Sciatic nerve (tissue), 2 donors: ENCODE data around the gene ENOX2. TPM values are rescaled to one million over a fixed set of nuclear protein-coding genes. Genes with fewer than 3 reads are reported as not detected.
"Not testable (repeated sequence)": the region's sequence is repeated elsewhere in the genome, so short reads cannot be mapped to it uniquely, and the experiment has no call there.

Source experiments
- ATAC-seq: fragments of 200-7000 bp; cut with Tn5 transposase; one replicate; pipeline ENCODE4 v1.9.1; 2020; ENCODE audit warnings: mild to moderate bottlenecking, moderate library complexity
- DNase-seq: peaks from one replicate; pipeline ENCODE4 v3.0.0-alpha.2; 2020; ENCODE audit warnings: low spot score
- intact Hi-C: fragments of 100-400 bp; cut with DNase I; formaldehyde crosslinking; loops from one replicate; pipeline ENCODE4 v1.14.2; 2022
- total RNA-seq: library from RNA; stranded (reverse); fragmentation: NEBNext Ultra II Directional; extraction: Animal tissue kit (Norgen Biotek cat#: 25700); gene quantifications from one replicate; pipeline ENCODE4 v1.2.1, GENCODE V29; 2021
- donor health status: DM: no; HTN: no; CAD: no.
- donor health status: DM: no; HTN: no; CAD: no.

The ENOX2 gene
- total RNA-seq, 1 donor from 2014 or later: 16.1 TPM

DNA sequence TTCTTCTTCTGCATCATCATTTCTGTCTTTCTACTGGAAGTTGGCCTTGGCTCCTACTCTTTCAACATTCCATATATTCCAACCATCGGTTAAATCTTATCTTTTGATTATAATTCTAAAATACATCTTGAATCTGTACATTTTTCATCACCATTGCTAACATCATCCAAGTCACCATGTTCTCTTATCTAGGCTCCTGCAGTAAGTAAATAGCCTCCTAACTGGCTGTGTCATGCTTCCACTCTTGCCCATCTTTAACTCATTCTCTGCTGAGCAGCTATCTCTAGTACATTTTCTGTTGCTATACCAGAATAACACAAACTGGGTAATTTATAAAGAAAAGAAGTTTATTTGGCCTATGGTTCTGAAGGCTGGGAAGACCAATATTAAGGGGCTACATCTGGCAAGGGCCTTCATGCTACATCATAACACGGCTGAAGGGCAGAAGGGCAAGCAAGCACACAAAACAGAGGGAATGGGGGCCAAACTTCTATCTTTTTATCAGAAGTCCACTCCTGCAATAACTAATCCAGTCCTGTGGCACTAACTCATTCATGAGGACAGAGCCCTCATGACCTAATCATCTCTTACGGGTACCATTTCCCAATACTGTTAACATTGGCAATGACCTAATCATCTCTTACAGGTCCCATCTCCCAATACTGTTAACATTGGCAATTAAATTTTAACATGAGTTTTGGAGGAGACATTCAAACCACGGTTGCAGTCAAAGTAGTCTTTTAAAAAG is 72.2 kb downstream of the ENOX2 start:
- intact Hi-C loops: no loop called here
- no peak for DNase-seq
- no peak for ATAC-seq

GRCh38 chrX:130829526-130830515 is 73.2 kb downstream of the ENOX2 start:
- DNase-seq: no peak
- peak; percentile 52 for ATAC-seq
- intact Hi-C loops: no loop called here

- ATAC-seq: no peak
- DNase-seq: no peak
- intact Hi-C loops: no loop called here
Measured at GRCh38 chrX:130828641-130829040, 74.4 kb downstream of the ENOX2 start.

DNA sequence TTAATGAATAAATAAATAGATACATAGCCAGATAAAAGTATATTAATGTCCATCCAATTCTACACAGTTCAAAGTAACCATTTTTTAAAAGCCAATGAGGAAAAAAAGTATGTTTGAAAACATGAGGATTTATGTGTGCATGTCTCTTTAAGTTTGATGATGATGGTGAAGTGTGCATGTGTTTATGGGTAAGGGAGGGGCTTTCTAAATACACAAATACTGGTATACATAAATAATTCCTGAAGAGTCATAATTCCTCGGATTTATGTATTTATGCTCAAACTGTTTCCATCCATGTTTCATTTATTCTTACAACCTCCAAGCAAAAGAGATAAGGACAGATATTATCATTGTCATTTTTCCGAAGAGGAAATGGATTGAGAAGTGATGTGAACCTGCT is 75.4 kb downstream of the ENOX2 start:
- intact Hi-C loops: no loop called here
- ATAC-seq: no peak
- no peak for DNase-seq

- no peak for ATAC-seq
- intact Hi-C loops: no loop called here
- DNase-seq: no peak
Measured at GRCh38 chrX:130826249-130826648, 76.8 kb downstream of the ENOX2 start.

DNA sequence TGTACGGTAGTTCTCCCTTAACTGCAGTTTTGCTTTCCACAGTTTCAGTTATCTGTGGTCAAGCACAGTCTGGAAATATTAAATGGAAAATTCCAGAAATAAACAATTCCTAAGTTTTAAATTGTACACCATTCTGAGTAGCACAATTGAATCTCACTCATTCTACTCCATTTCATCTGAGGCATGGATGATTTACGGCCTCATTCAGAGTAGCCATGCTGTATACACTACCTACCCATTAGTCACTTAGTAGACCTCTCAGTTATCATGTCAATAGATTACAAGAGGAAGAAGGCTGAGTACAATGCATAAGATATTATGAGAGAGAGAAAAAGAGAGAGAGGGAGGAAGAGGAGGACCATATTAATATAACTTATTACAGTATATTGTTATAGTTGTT is 77.5 kb downstream of the ENOX2 start:
- no peak for DNase-seq

GRCh38 chrX:130819367-130819766 is 83.6 kb downstream of the ENOX2 start:
- DNase-seq, ATAC-seq, intact Hi-C loops: not testable (repeated sequence)

More for the DNA sequence above, 77.5 kb downstream of the ENOX2 start:
- ATAC-seq: no peak
- intact Hi-C loops: no loop called here

DNA sequence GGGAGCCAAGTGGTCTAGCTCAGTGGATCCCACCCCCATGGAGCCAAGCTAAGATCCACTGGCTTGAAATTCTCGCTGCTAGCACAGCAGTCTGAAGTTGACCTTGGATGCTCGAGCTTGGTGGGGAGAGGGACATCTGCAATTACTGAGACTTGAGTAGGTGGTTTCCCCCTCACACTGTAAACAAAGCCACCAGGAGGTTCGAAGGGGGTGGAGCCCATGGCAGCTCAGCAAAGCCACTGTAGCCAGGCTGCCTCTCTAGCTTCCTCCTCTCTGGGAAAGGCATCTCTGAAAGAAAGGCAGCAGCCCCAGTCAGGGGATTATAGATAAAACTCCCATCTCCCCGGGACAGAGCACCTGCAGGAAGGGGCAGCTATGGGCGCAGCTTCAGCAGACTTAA is 89.1 kb downstream of the ENOX2 start:
- intact Hi-C loops, ATAC-seq, DNase-seq: not testable (repeated sequence)

DNA sequence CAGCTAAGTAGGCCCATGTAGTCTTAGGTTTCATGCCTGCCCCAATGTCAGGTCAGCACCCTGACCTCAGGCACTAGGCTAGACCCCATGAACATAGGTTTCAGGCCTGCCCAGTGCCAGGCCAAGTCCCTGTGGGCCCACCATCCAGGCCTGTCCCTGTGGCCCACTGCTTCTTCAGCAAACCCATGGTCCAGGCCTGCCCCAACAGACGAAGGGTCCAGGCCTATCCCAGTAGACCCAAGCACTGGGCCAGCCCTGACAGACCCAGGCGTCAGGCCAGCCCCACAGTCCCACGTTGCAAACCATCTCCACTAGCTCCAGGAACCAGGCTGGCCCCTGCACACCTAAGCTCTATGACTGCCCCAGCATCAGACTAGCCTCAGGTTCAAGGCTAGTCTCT is 92.4 kb downstream of the ENOX2 start:
- intact Hi-C loops: no loop called here
- ATAC-seq (no peak), DNase-seq (no peak)

GRCh38 chrX:130805903-130806302 is 97.1 kb downstream of the ENOX2 start:
- ATAC-seq: no peak
- DNase-seq: no peak
- intact Hi-C loops: no loop called here

GRCh38 chrX:130803537-130803936 is 99.5 kb downstream of the ENOX2 start:
- no peak for ATAC-seq

GRCh38 chrX:130801901-130802300 is 101.1 kb downstream of the ENOX2 start:
- intact Hi-C loops: no loop called here
- no peak for ATAC-seq
- DNase-seq: no peak

More at GRCh38 chrX:130803537-130803936, 99.5 kb downstream of the ENOX2 start:
- DNase-seq: no peak
- intact Hi-C loops: no loop called here

DNA sequence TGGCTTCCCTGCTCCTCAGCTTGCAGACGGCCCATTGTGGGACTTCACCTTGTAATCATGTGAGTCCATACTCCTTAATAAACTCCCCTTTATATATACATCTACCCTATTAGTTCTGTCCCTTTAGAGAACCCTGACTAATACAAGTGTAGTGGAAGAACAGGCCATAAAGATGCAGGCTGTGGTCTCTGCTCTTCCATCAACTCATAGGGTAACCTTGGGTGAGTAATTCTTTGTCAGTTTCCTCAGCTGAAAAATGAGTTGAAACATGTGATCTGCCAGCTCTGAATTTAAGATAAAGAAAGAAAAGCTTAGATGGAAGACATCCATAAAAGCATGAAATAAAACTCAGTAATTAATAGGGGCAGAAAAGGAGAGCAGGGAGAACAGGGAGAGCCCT is 103.6 kb downstream of the ENOX2 start:
- ATAC-seq (no peak), DNase-seq (no peak)
- intact Hi-C loops: no loop called here

DNA sequence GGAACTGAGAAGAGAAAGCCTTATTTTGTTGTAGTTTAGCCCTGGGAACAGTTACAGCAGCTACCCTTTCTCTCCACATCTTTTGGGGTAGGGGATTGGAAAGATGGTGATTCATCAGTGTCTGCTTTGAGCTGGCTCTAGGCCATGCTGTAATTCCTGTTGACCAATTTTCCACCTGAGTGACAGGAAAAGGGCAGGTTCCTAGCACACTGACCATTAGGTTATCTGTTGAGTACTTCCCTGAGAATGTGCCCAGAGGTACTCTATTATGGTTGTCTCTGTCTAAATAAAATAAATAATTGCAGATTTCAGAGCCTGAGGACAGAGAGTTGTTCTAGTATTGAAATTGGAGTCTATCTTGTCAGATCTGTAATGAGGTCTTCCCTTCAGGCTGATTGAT is 109.0 kb downstream of the ENOX2 start:
- intact Hi-C loops: no loop called here
- no peak for ATAC-seq
- no peak for DNase-seq

GRCh38 chrX:130791870-130792269 is 111.1 kb downstream of the ENOX2 start:
- intact Hi-C loops, DNase-seq, ATAC-seq: not testable (repeated sequence)

- intact Hi-C loops: no loop called here
- DNase-seq: no peak
- no peak for ATAC-seq
Measured at GRCh38 chrX:130789793-130790192, 113.2 kb downstream of the ENOX2 start.

DNA sequence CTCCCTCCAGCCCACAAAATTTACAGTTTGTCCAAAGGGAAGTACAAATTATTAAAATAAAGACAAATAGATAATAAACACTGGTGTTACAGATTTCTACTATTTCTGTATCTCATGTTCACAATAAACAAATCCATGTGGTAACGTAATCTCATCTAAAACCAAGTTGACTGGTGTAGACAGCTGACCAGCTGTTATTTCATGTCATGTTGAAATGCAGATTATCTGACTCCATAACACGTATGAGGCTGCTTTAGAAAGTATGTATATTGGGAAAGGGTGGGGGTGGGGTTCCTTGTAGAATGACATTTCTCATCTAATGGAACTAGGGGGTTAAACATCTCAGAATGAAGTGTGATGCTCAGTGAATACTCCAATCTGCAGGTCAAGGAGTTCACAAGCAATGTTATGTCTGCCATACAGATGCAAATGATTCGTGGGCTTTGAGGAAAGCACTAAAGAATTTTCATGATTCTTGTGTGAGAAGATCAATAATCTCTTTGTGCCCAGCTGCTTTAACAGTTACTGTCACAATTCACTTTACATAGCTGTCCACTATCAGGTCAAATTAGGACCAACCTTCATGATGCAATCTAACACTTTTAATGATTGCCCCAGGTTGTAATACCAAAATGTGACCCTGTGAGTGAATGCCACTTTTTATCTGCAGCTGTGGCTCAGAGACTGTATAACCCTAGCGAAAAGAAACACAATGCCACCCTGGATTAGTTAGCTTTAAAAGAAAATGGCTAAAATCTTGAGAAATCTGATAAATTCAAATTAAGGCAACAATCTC is 114.0 kb downstream of the ENOX2 start:
- ATAC-seq: no peak
- intact Hi-C loops: no loop called here
- no peak for DNase-seq

DNA sequence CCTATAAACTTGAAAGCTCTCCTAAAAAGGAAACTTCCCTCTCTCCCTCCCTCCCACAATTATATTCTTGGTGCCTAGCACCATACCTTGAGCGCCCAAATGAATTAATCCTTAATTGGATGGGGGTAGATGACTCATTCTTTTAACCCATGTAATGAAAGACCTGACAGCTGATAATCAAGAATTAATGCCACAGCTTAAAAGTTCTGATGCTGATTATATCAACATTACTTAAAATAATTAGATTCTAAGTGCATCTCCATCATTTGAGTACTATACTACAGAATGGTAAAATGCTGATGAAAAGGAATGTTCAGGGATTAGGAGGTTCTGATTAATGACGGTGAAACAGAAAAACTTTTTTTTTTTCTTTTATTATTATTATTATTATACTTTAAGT is 117.0 kb downstream of the ENOX2 start:
- intact Hi-C loops: no loop called here
- no peak for ATAC-seq

GRCh38 chrX:130778773-130779172 is 124.2 kb downstream of the ENOX2 start:
- ATAC-seq (no peak), DNase-seq (no peak)
- intact Hi-C loops: no loop called here

More for the DNA sequence above, 117.0 kb downstream of the ENOX2 start:
- no peak for DNase-seq
